GM20000 (cell line): ENCODE measurements around the gene HTR3D.

Source experiments
- DNase-seq: peaks from one replicate; pipeline ENCODE4 v3.0.0; 2012; ENCODE audit warnings: low spot score
- CTCF ChIP-seq: IDR thresholded peaks from 2 replicates; pipeline ENCODE4 v1.5.1; 2012; ENCODE audit warnings: mild to moderate bottlenecking, control low read depth; ENCODE audit errors: extremely low read depth, missing control alignments

Gene HTR3D

GRCh38 chr3:184031187-184031792 lies at the start of gene HTR3D:
Gene HTR3D (plus strand): TSS chr3:184031742. CDS start chr3:184031742, 0 bp downstream.
- DNase-seq, result no peak
- no peak for TF ChIP-seq CTCF

GRCh38 chr3:183981990-183982644 lies 49.4 kb upstream of the HTR3D start:
- no peak for DNase-seq
- TF ChIP-seq CTCF, result no peak

- DNase-seq, result no peak
- no peak for TF ChIP-seq CTCF
Measured at GRCh38 chr3:183984127-183984740, 47.3 kb upstream of the HTR3D start.

- no peak for TF ChIP-seq CTCF
- DNase-seq, result no peak
Measured at GRCh38 chr3:183984749-183985729, 46.5 kb upstream of the HTR3D start.

- DNase-seq, result no peak
- TF ChIP-seq CTCF, result no peak
Measured at GRCh38 chr3:183987000-183987600, 44.4 kb upstream of the HTR3D start.

- no peak for DNase-seq
- no peak for TF ChIP-seq CTCF
Measured at GRCh38 chr3:183988216-183988790, 43.2 kb upstream of the HTR3D start.
